ENCODE results near the gene GGT6. TPM values are rescaled to one million over a fixed set of nuclear protein-coding genes. Genes with fewer than 3 reads are reported as not detected.
A peak's percentile ranks its signal among the peaks of the same experiment; 100 is the strongest.

Gene GGT6
- total RNA-seq, 1 donor from 2014 or later, result not detected

GRCh38 chr17:4537451-4538235, 22.7 kb downstream of the GGT6 start:
- no peak for DNase-seq (ENCODE audit: low read depth)
- Histone ChIP-seq H3K9ac (ENCODE audit: low read length) (no peak overlapping the region), H3K4me3 (ENCODE audit: insufficient read depth, low read depth, low read length) (no peak overlapping the region), H3K27me3 (ENCODE audit: insufficient read depth, low read length) (no peaks in the 10 kb centered on the region), H3K4me1 (ENCODE audit: insufficient read depth, low read length) (peaks cover 3% of the 10 kb centered on the region), H3K4me2 (ENCODE audit: low read length) (no peak overlapping the region), H4K20me1 (ENCODE audit: insufficient read depth, low read length) (peaks cover 15% of the 10 kb centered on the region), H2AFZ (ENCODE audit: low read depth, low read length) (no peak overlapping the region), H3K27ac (ENCODE audit: low read depth, low read length) (no peak overlapping the region), H3K79me2 (ENCODE audit: insufficient read depth, low read length) (no peaks in the 10 kb centered on the region), H3K9me3 (ENCODE audit: insufficient read depth, low read depth, low read length) (no peaks in the 10 kb centered on the region), H3K36me3 (ENCODE audit: insufficient read depth, low read length) (no peaks in the 10 kb centered on the region)
- no peak overlapping the region for H3K4me3 Mint-ChIP-seq (ENCODE audit: unreplicated experiment)
- no peak for FAIRE-seq
- H3K36me3 Mint-ChIP-seq (ENCODE audit: low read depth, unreplicated experiment), result no peaks in the 10 kb centered on the region
- H3K27me3 Mint-ChIP-seq (ENCODE audit: low read depth, unreplicated experiment), result peaks cover 3% of the 10 kb centered on the region
- H3K9me3 Mint-ChIP-seq (ENCODE audit: unreplicated experiment), result no peaks in the 10 kb centered on the region
- H3K27ac Mint-ChIP-seq (ENCODE audit: unreplicated experiment), result no peak overlapping the region
- H3K4me1 Mint-ChIP-seq (ENCODE audit: low read depth, unreplicated experiment), result peaks cover 2% of the 10 kb centered on the region
- TF ChIP-seq CTCF (IDR thresholded peaks at IDR 0.05; ENCODE audit: insufficient read depth, low read depth, low read length), result no peak
- TF ChIP-seq EZH2 (IDR thresholded peaks at IDR 0.05; ENCODE audit: insufficient read depth, low read length), result no peak

GRCh38 chr17:4536742-4537411, 23.5 kb downstream of the GGT6 start:
- Histone ChIP-seq H3K27ac (ENCODE audit: low read depth, low read length) (no peak overlapping the region), H4K20me1 (ENCODE audit: insufficient read depth, low read length) (peaks cover 15% of the 10 kb centered on the region), H3K79me2 (ENCODE audit: insufficient read depth, low read length) (no peaks in the 10 kb centered on the region), H3K36me3 (ENCODE audit: insufficient read depth, low read length) (no peaks in the 10 kb centered on the region), H3K4me1 (ENCODE audit: insufficient read depth, low read length) (peaks cover 3% of the 10 kb centered on the region), H3K4me2 (ENCODE audit: low read length) (peak overlapping the region; percentile 52), H3K9me3 (ENCODE audit: insufficient read depth, low read depth, low read length) (no peaks in the 10 kb centered on the region), H3K9ac (ENCODE audit: low read length) (no peak overlapping the region), H2AFZ (ENCODE audit: low read depth, low read length) (no peak overlapping the region), H3K4me3 (ENCODE audit: insufficient read depth, low read depth, low read length) (no peak overlapping the region), H3K27me3 (ENCODE audit: insufficient read depth, low read length) (no peaks in the 10 kb centered on the region)
- no peaks in the 10 kb centered on the region for H3K9me3 Mint-ChIP-seq (ENCODE audit: unreplicated experiment)
- TF ChIP-seq CTCF (IDR thresholded peaks at IDR 0.05; ENCODE audit: insufficient read depth, low read depth, low read length) (no peak), EZH2 (IDR thresholded peaks at IDR 0.05; ENCODE audit: insufficient read depth, low read length) (no peak)
- H3K27ac Mint-ChIP-seq (ENCODE audit: unreplicated experiment), result no peak overlapping the region
- peaks cover 9% of the 10 kb centered on the region for H3K27me3 Mint-ChIP-seq (ENCODE audit: low read depth, unreplicated experiment)
- DNase-seq (ENCODE audit: low read depth) (no peak), FAIRE-seq (no peak)
- peaks cover 2% of the 10 kb centered on the region for H3K4me1 Mint-ChIP-seq (ENCODE audit: low read depth, unreplicated experiment)
- no peaks in the 10 kb centered on the region for H3K36me3 Mint-ChIP-seq (ENCODE audit: low read depth, unreplicated experiment)
- H3K4me3 Mint-ChIP-seq (ENCODE audit: unreplicated experiment), result no peak overlapping the region

Data from astrocyte (in vitro differentiated cells and primary cell).